ENCODE data around the gene SMPD2. TPM values are rescaled to one million over a fixed set of nuclear protein-coding genes. Genes with fewer than 3 reads are reported as not detected.

SMPD2 gene
- total and polyA plus RNA-seq, 2 donors (not counting 3 experiments of a cell fraction or from before 2014, with no cell fraction given), result 6.9 to 10.0 TPM

DNA sequence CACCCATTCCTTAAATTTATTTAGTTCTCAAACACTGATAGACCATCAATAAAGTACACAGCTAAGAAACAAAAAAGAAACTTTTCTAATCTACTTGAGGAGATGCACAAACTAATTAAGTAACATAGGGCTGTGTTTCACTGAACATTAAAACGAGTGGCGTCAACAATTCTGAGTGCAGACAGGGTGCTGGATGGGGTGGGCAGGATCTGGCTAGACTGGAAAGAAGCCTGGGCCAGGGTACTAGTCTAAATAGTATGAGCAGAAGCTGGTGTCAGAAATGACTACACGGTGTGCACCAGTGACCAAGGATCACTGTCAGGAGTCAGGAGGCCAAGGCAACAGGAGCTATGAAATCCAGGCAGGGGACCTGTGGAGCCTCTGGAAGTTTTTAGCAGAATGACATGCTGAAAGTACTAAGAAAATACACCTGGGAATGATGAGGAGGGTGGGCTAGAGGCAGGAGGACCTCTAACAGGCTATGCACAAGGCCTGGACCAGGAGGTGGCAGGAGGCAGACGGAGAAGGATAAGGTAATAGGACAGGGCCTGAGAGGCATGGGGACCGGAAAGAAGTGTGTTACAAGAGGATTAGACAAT, 29.2 kb downstream of the SMPD2 start:
- Histone ChIP-seq H3K27me3 (ENCODE audit: control insufficient read depth in 2 of 2, insufficient read depth in 2 of 2, low read length in 2 of 2) (no peaks in the 10 kb centered on the region), H3K36me3 (ENCODE audit: control insufficient read depth in 2 of 2, extremely low read depth in 1 of 2, insufficient read depth in 2 of 2, low read length in 2 of 2) (peaks cover 14 to 25% of the 10 kb centered on the region in 2 experiments), H3K9me3 (replicated peaks; ENCODE audit: control insufficient read depth, insufficient read depth, low read length) (no peaks in the 10 kb centered on the region), H3K4me3 (replicated peaks in 1 of 3; ENCODE audit: insufficient read depth in 1 of 3, low read depth in 1 of 3, low read length in 3 of 3) (no peak overlapping the region), H3K4me2 (ENCODE audit: insufficient read depth, low read length) (no peak overlapping the region), H2AFZ (ENCODE audit: low read depth, low read length) (no peak overlapping the region), H4K20me1 (replicated peaks; ENCODE audit: control insufficient read depth, extremely low read depth, insufficient read depth, low read length) (no peaks in the 10 kb centered on the region), H3K9me1 (replicated peaks; ENCODE audit: control insufficient read depth, extremely low read depth, insufficient read depth, low read length) (no peaks in the 10 kb centered on the region), H3K9ac (replicated peaks; ENCODE audit: extremely low read depth, insufficient read depth, low read length) (no peak overlapping the region), H3K27ac (ENCODE audit: insufficient read depth, low read depth, low read length) (no peak overlapping the region), H3K4me1 (ENCODE audit: control insufficient read depth, extremely low read depth, insufficient read depth, low read length) (no peaks in the 10 kb centered on the region), H3K79me2 (ENCODE audit: control insufficient read depth, insufficient read depth, low read length) (no peaks in the 10 kb centered on the region)
- POLR2A ChIA-PET, result no interaction called here
- no peak for DNase-seq (ENCODE audit: low read depth, low spot score)
- no peak for TF ChIP-seq EZH2 (IDR thresholded peaks at IDR 0.05; ENCODE audit: borderline replicate concordance, low read depth, low read length, severe bottlenecking)
- no peak for TF ChIP-seq POLR2A (IDR thresholded peaks at IDR 0.05; ENCODE audit: low read depth, low read length)
- no peak for TF ChIP-seq JUN (IDR thresholded peaks at IDR 0.05; ENCODE audit: borderline replicate concordance, insufficient read depth, insufficient read length, low read depth)
- TF ChIP-seq MYC (IDR thresholded peaks at IDR 0.05; ENCODE audit: low read depth, low read length), result no peak
- TF ChIP-seq FOS (IDR thresholded peaks at IDR 0.05; ENCODE audit: borderline replicate concordance, insufficient read depth, low read length), result no peak
- TF ChIP-seq, protein P1, sequence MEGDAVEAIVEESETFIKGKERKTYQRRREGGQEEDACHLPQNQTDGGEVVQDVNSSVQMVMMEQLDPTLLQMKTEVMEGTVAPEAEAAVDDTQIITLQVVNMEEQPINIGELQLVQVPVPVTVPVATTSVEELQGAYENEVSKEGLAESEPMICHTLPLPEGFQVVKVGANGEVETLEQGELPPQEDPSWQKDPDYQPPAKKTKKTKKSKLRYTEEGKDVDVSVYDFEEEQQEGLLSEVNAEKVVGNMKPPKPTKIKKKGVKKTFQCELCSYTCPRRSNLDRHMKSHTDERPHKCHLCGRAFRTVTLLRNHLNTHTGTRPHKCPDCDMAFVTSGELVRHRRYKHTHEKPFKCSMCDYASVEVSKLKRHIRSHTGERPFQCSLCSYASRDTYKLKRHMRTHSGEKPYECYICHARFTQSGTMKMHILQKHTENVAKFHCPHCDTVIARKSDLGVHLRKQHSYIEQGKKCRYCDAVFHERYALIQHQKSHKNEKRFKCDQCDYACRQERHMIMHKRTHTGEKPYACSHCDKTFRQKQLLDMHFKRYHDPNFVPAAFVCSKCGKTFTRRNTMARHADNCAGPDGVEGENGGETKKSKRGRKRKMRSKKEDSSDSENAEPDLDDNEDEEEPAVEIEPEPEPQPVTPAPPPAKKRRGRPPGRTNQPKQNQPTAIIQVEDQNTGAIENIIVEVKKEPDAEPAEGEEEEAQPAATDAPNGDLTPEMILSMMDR (IDR thresholded peaks at IDR 0.05; ENCODE audit: extremely low read depth in 1 of 2, insufficient read depth in 1 of 2, low read depth in 1 of 2, low read length in 2 of 2), result no peak
- no peak for TF ChIP-seq POLR2AphosphoS5 (IDR thresholded peaks at IDR 0.05; ENCODE audit: insufficient read depth, low read depth, low read length)
- TF ChIP-seq, protein P2, sequence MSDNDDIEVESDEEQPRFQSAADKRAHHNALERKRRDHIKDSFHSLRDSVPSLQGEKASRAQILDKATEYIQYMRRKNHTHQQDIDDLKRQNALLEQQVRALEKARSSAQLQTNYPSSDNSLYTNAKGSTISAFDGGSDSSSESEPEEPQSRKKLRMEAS (IDR thresholded peaks at IDR 0.05; ENCODE audit: insufficient read depth, insufficient read length), result no peak
- TF ChIP-seq GATA2 (IDR thresholded peaks at IDR 0.05; ENCODE audit: insufficient read depth, insufficient read length, low read depth, low read length), result no peak
- CTCF ChIA-PET, result interaction anchor here (0.9 to 1.0 kb wide), 2 partner anchors 12 to 29 kb away, joined by 3 read pairs; partner anchors contain the start of genes PPIL6 and SMPD2
- dilution Hi-C loops (cut with MboI; ENCODE audit: extremely low pct_ligation_motif_present, low sequenced_read_pairs) (no loop called here), intact Hi-C loops (cut with micrococcal nuclease) (no loop called here)
- BruUV-seq (replicated peaks), result no TSS peak
- FAIRE-seq, result no peak

Measured in endothelial cell of umbilical vein (primary cell).